ENCODE data around the gene MOSPD3.

Gene MOSPD3

DNA sequence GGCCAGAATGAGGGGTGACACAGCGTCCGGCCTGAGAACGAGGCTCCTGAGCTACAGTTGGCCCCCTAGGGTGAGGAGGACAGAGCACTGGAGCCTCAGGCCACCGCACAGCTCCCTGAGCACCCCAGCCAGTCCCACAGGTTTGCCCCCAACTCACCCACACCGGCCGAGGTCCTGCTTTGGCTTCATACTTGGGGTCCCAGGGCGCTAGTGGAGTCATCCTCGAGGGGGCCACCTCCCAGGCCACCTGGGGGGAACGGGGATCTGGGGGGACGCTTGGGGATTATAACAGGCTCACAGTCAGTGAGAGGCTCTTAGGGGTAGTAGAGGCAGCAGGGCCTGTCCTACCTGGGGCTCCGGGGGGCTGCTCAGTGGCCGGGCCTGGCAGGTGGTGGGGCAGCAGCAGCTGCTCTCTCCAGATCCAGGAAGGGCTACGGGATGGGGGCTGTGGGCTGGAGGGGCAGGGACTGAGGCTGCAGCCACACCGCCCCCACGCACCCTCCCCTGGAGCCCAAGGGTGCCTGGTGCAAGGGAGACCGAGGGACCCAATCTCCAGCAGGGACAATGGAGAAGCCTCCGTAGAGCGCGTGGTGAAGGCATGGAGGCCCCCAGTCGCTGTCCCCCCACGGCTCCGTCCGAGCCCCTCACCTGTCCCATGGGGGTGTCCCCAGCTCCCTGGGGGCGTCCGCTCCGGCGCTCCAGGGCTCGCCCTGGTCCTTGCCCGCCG is 39.2 kb upstream of the MOSPD3 start:
- H3K4me3 Mint-ChIP-seq, result peak overlapping the region in 1 of 2 donors; percentile 39
- DNase-seq, result no peak

DNA sequence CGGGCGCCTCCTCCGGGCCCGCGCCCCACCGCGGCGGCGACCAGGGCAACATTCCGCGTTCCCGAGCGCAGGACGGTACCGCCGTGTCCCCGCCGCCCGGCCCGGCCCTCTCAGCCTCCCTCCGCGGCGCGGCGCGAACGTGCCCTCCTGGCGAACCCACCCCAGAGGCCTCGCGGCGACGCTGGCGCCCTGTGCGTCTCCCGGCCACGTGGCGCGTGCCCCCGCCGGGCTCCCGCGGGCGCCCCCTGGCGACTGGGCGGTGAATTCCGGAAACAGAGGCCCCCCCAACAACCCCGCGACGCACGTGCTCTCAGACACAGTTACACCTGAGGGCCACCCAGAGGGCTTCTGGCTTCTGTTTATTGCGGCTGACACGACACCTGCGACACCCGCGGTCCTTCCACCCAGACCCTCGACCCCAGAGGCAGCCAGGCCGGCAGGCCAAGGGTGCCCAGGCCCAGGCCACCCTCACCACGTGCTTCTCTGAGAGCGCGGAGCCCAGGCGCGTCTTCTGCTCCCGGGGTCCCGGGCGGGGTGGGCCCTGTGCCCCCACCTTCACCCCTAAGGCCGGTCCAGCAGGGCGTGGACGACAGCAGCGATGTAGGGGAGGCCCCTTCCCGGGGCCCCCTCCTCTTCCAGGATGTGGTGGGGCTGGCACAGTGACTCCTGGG is 38.5 kb upstream of the MOSPD3 start, which contains the start of gene SAP25:
Gene SAP25, minus strand, starts transcription at position 210 of the 671 bp plus-strand sequence. Its CDS starts 158 bp downstream, at position 52.
- DNase-seq (no peak), ATAC-seq (peak; percentile 10)
- Mint-ChIP-seq H3K9me3 (no peaks in the 10 kb centered on the region), H3K27me3 (no peaks in the 10 kb centered on the region), H3K4me3 (peak within 1 kb of the TSS in 1 of 2 donors; percentile 39), H3K27ac (peak within 1 kb of the TSS in 1 of 2 donors; percentile 92), H3K4me1 (peaks cover 60% of the 10 kb centered on the region)

More for the DNA sequence above, 39.2 kb upstream of the MOSPD3 start:
- no peak for ATAC-seq
- Mint-ChIP-seq H3K27ac (peak overlapping the region in 1 of 2 donors; percentile 92), H3K27me3 (no peaks in the 10 kb centered on the region), H3K4me1 (peaks cover 65% of the 10 kb centered on the region), H3K9me3 (no peaks in the 10 kb centered on the region)

DNA sequence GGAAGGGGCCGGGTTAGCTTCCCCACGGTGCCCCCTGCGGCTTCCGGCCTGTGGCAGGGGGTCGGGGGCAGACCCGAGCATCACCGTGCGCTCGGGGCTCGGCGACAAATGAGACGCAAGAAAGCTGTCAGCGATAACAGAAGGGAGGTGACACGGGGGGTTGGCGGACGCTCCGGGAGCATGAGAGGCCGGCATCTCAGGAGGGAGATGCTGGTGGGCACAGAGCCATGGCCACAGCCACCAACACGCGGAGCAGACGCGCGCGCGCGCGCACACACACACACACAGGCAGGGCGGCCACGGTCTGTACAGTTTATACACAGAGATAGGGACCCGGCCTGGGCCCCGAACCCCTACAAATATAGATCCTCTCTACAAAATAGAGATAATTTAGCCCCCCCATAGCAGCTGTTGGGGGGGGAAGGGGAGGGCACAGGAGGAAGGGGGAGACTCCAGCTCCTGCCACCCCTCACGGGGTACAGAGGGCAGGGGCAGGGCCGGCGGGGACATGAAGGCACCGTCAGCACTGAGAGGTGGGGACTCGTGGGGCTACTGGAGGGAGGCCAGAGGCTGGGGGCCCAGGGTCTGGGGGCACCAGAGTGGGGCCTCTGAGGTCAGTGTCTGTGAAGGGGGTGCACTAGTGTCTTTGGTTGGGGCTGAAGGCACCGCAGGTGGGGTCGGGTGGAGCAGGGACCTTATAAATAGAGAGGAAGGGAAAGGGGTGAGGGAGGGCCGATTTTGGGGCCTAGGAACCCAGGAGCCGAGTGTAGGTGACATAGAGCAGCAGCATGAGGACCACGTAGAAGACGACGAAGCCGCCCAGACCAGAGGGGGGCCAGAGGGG is 37.8 kb upstream of the MOSPD3 start:
- Mint-ChIP-seq H3K27me3 (no peaks in the 10 kb centered on the region), H3K9me3 (no peaks in the 10 kb centered on the region), H3K27ac (peak overlapping the region; percentile 40 to 67), H3K4me3 (no peak overlapping the region), H3K4me1 (peaks cover 56% of the 10 kb centered on the region)
- ATAC-seq (no peak), DNase-seq (no peak)

DNA sequence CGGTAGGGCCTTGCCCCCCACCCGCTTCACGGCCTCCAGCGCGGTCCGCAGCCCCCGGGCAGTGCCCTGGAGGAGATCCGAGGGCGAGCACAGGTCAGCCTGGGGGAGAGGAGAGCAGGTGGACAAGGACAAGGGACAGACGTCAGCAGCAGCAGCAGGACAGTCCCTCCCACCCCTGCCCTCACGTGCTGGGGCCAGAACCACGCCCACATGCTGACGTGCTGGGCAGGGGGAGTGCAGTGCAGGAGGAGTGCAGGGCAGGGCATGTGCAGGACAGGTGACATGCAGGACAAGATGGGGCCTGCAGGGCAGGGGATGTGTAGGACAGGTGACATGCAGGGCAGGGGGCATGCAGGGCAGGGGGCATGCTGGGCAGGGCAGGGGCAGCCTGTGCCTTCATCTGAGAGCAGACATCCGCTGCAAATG is 37.1 kb upstream of the MOSPD3 start:
- H3K4me3 Mint-ChIP-seq, result no peak overlapping the region
- H3K4me1 Mint-ChIP-seq, result peaks cover 49% of the 10 kb centered on the region
- H3K9me3 Mint-ChIP-seq, result no peaks in the 10 kb centered on the region
- no peak for DNase-seq
- no peaks in the 10 kb centered on the region for H3K27me3 Mint-ChIP-seq
- peak overlapping the region in 1 of 2 donors; percentile 67 for H3K27ac Mint-ChIP-seq
- no peak for ATAC-seq

DNA sequence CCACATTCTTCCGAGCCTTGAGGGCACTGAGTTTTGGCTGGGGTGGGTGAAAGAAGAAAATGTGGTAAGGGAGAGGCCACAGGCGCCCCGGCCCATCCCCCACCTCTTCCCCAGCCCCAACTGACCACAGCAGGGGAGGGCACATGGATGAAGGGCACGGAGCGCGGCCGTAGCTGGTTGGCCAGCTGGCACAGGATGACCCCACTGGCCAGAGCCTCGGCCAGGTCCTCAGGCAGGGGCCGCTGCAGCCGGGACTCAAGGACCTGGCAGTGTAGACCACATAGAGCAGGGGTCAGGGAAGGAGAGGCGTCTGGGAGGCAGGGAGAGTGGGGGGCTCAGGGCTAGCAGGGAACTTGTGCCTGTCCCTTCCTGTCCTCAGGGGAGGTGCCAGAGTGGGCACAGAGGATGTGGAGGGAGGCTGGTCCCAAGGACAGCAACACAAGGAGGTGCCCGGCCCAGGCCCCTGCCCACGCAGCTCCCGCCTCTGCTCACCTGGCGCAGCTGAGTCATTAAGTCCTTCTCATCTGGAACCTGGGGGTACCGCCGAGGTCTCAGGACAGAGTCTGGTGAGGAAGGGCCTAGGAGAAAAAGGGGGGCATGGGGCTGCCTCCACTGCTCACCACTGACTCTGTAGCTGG is 36.5 kb upstream of the MOSPD3 start:
- ATAC-seq (no peak), DNase-seq (no peak)
- H3K4me1 Mint-ChIP-seq, result peaks cover 43% of the 10 kb centered on the region
- no peak overlapping the region for H3K4me3 Mint-ChIP-seq
- H3K9me3 Mint-ChIP-seq, result no peaks in the 10 kb centered on the region
- no peaks in the 10 kb centered on the region for H3K27me3 Mint-ChIP-seq
- H3K27ac Mint-ChIP-seq, result peak overlapping the region in 1 of 2 donors; percentile 69

DNA sequence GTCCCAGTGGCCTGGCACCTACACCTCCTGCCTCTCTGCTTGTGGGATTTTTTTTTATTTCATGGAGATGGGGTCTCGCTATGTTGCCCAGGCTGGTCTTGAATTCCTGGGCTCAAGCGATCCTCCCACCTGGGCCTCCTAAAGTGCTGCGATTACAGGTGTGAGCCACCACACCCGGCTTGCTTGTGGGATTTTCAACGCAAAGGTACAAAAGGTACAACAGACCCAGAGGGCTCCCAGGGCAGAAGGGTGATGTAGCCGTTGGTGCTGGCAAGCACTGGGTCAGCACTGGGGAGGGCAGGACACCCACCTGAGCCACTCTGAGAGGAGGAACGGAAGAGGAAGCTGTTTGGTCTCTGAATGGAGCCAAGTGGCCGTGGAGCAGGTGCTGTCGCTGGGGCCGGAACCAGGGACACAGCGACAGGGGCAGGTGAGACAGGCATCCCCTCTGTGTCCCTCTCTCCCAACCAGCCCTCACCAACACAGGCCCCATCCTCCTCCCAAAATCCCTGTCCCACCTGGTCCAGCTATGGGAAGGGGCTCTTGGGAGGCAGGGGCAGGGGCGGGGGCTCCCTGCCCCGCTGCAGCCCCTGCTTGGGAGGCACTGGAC is 35.9 kb upstream of the MOSPD3 start:
- H3K27me3 Mint-ChIP-seq, result no peaks in the 10 kb centered on the region
- H3K27ac Mint-ChIP-seq, result peak overlapping the region in 1 of 2 donors; percentile 69
- DNase-seq, result no peak
- peaks cover 37% of the 10 kb centered on the region for H3K4me1 Mint-ChIP-seq
- ATAC-seq, result no peak
- no peaks in the 10 kb centered on the region for H3K9me3 Mint-ChIP-seq
- no peak overlapping the region for H3K4me3 Mint-ChIP-seq

DNA sequence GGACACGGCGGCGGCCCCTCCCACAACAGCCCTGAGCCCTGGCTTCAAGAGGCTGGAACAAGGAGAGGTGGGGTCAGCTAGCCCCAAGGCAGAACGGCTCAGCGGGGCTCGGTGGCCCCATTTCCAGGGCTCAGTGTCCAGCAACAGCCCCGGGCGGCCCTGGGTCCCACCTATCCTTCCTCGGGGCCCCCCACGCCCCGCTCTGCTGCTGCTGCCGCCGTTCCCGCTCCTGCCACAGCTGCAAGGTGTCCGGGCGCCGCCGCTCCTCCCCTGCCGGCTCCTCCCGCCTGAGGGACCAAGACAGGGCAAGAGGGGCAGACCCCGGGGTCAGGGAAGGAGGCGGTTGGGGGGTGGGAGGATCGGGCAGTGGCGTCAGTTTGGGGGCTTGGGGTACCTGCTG is 35.2 kb upstream of the MOSPD3 start:
- Mint-ChIP-seq H3K27me3 (no peaks in the 10 kb centered on the region), H3K27ac (no peak overlapping the region), H3K9me3 (no peaks in the 10 kb centered on the region), H3K4me1 (peaks cover 31% of the 10 kb centered on the region), H3K4me3 (no peak overlapping the region)
- ATAC-seq (no peak), DNase-seq (no peak)

DNA sequence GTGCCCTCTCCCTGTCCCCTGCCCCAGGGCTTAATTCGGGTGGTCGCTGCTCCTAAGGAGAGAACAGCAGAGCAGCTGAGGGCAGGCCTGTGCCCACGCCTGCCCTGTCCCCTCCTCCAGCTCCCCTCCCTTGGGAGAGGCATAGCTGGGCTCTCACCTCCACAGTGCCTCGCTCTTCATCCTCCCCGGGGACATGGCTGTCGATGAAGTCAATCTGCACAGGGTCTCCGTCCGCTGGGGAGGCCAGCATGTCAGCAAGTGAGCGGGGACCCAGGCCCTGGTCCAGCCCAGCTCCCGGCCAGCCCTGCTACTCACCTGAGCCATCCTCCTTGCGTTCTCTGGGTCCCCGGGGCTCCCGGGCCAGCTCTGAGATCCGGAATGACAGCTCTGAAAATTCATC is 34.8 kb upstream of the MOSPD3 start:
- Mint-ChIP-seq H3K27ac (no peak overlapping the region), H3K9me3 (no peaks in the 10 kb centered on the region), H3K27me3 (no peaks in the 10 kb centered on the region), H3K4me3 (no peak overlapping the region), H3K4me1 (peaks cover 31% of the 10 kb centered on the region)
- DNase-seq, result no peak
- no peak for ATAC-seq

DNA sequence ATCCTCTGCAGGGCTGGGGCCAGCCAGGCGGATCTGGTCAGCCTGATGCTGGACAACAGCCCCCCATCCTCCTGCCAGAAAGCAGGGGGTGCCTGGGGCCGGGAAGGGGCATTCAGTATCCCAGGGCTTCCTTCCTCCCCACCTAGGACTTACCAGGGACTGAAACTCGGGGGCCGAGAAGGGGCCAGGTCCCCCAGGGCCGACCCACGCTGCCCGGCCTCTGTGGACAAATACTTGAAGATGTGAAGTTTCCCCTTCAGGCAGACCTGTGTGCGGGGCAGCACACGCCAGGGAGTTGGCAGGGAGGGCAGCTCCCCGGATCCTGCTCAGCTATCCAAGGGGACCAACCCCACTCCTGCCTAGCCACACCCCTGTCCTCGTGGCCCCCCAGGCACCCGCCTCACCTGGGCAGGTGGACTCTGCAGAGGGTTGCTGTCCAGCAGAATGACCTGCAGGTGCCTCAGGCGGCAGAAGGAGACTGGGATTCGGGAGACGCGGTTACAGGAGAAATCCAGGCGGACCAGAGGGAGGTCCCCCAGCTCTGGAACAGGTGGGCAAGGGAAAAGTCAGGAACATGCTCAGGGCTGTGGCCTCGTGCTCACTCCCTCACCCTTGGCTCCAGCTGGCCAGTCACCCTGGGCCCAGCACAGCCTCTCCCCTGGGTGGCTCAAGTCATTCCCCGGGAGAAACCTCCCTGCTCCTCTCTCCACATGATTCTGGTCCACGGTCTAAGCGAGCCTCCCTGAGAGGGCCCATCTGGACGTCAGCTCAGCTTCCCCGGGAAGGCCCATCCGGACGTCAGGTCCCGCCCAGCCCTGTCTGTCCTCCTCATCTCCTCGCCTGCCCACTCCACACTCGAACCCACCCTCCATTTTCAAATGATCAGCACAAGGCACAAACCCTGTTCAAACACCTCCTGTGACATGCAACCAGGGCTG is 33.8 kb upstream of the MOSPD3 start:
- no peak for ATAC-seq
- H3K27ac Mint-ChIP-seq, result peak overlapping the region in 1 of 2 donors; percentile 52
- no peak for DNase-seq
- H3K27me3 Mint-ChIP-seq, result no peaks in the 10 kb centered on the region
- H3K4me3 Mint-ChIP-seq, result no peak overlapping the region
- no peaks in the 10 kb centered on the region for H3K9me3 Mint-ChIP-seq
- peaks cover 33% of the 10 kb centered on the region for H3K4me1 Mint-ChIP-seq

DNA sequence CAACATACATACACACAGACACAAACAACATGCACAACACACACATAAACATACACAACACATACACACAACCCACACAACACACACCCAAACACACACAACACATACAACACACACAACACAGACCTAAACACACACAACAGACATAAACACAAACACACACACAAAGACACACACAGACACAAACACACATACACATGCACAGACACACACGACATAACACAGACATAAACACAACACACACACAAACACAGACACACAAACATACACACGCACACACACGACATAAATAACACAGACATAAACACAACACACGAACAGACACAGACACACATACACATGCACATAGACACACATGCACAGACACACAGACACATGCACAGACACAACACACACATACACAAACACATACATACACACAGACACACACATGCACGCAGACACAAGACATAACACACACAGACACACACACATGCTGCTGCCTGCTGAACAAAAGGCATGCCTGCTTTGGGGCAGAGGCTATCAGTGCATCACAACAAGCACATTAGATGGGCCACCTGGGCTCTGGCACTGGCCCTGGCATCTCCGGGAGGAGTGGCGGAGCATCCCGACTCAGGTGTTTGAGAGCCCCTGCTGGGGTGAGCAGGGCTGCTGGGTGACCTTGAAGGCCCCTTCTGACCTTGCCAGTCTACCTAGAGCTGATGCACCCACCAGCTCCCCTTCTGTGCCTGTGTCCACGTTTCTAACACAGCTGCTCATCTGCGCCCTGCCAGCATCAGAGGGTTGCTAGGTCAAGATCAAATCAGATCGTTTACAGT is 31.7 kb upstream of the MOSPD3 start:
- DNase-seq (no peak), ATAC-seq (no peak)
- Mint-ChIP-seq H3K4me1 (peaks cover 37% of the 10 kb centered on the region), H3K27me3 (no peaks in the 10 kb centered on the region), H3K27ac (no peak overlapping the region), H3K4me3 (no peak overlapping the region), H3K9me3 (no peaks in the 10 kb centered on the region)

DNA sequence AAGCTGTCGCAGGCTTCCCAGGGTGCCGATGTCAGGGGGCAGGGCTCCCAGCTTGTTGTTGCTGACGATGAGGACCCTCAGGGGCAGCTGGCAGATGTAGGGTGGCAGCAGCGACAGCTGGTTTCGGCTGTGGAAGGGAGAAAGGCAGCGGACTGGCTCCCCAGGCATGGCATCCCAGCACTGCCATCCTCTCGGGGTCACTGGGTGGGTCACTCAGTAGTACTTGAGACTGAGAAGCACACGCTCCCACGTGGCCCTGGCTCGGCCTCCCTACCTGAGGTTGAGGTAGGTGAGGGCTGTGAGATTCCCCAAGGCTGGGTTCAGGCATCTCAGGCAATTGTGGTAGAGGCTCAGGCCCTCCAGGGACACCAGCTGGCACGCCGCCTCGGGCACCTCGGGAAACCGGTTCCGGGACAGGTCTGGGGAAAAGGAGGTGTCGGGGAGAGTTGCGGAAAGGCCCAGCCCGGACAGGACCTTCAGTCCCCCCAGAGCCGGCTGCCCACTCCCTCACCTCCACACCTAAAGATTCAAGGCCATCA is 30.2 kb upstream of the MOSPD3 start:
- H3K4me1 Mint-ChIP-seq, result peaks cover 41% of the 10 kb centered on the region

DNA sequence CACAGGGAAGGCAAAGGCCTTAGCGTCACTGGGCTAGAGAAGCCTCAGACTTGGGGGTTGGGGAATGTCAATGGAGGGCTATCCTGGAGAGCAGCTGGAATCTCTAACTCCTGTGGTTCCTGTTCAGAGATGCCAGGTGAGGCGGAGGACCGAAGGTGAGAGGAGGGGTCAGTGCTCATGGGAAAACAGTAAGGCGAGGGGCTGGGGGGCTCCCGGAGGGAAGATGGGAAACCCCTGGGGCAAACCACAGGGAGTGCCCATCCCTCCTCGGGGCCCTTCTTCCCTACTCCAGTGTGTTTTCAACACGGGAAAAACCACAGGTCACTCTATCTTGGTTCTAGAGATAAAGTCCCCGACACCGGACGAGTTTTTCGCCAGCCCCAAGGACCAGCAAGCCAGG is 29.7 kb upstream of the MOSPD3 start:
- peaks cover 42% of the 10 kb centered on the region for H3K4me1 Mint-ChIP-seq
- DNase-seq (no peak), ATAC-seq (no peak)
- H3K27me3 Mint-ChIP-seq, result no peaks in the 10 kb centered on the region
- peak overlapping the region; percentile 36 to 97 for H3K27ac Mint-ChIP-seq
- H3K9me3 Mint-ChIP-seq, result no peaks in the 10 kb centered on the region
- H3K4me3 Mint-ChIP-seq, result peak overlapping the region; percentile 64 to 91

More for the DNA sequence above, 30.2 kb upstream of the MOSPD3 start:
- Mint-ChIP-seq H3K4me3 (peak overlapping the region; percentile 59 to 64), H3K9me3 (no peaks in the 10 kb centered on the region), H3K27ac (peak overlapping the region in 1 of 2 donors; percentile 13), H3K27me3 (no peaks in the 10 kb centered on the region)
- ATAC-seq, result no peak
- DNase-seq, result no peak
